ENCODE results near the gene DNAL4. TPM values are rescaled to one million over a fixed set of nuclear protein-coding genes. Genes with fewer than 3 reads are reported as not detected.

DNAL4 gene
- total RNA-seq, 1 experiment from 2014 or later: 15.6 TPM

GRCh38 chr22:38758276-38758945 lies 35.5 kb downstream of the DNAL4 start:
- CTCF ChIA-PET: interaction anchor here (0.6 to 0.7 kb wide), 2 partner anchors 11 to 177 kb away, joined by 3 read pairs; no protein-coding TSS in a partner anchor
- no peak for DNase-seq
- peaks cover 21% of the 10 kb centered on the region for H3K4me1 Mint-ChIP-seq (ENCODE audit: low read depth, unreplicated experiment)
- H3K4me3 Mint-ChIP-seq (ENCODE audit: low read depth, unreplicated experiment): no peak overlapping the region
- no peak overlapping the region for H3K27ac Mint-ChIP-seq (ENCODE audit: unreplicated experiment)
- H3K9me3 Mint-ChIP-seq (ENCODE audit: low read depth, unreplicated experiment): no peaks in the 10 kb centered on the region
- peaks cover 31% of the 10 kb centered on the region for H3K36me3 Mint-ChIP-seq (ENCODE audit: insufficient read depth, unreplicated experiment)
- TF ChIP-seq, protein P1, sequence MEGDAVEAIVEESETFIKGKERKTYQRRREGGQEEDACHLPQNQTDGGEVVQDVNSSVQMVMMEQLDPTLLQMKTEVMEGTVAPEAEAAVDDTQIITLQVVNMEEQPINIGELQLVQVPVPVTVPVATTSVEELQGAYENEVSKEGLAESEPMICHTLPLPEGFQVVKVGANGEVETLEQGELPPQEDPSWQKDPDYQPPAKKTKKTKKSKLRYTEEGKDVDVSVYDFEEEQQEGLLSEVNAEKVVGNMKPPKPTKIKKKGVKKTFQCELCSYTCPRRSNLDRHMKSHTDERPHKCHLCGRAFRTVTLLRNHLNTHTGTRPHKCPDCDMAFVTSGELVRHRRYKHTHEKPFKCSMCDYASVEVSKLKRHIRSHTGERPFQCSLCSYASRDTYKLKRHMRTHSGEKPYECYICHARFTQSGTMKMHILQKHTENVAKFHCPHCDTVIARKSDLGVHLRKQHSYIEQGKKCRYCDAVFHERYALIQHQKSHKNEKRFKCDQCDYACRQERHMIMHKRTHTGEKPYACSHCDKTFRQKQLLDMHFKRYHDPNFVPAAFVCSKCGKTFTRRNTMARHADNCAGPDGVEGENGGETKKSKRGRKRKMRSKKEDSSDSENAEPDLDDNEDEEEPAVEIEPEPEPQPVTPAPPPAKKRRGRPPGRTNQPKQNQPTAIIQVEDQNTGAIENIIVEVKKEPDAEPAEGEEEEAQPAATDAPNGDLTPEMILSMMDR (IDR thresholded peaks at IDR 0.05; ENCODE audit: unreplicated experiment): no peak
- no TSS peak for BruUV-seq (replicated peaks)
- intact Hi-C loops (cut with micrococcal nuclease; ENCODE audit: unreplicated experiment): no loop called here
- no peaks in the 10 kb centered on the region for H3K27me3 Mint-ChIP-seq (ENCODE audit: unreplicated experiment)

- intact Hi-C loops (cut with micrococcal nuclease; ENCODE audit: unreplicated experiment): no loop called here
- H3K4me1 Mint-ChIP-seq (ENCODE audit: low read depth, unreplicated experiment): peaks cover 22% of the 10 kb centered on the region
- H3K9me3 Mint-ChIP-seq (ENCODE audit: low read depth, unreplicated experiment): no peaks in the 10 kb centered on the region
- CTCF ChIA-PET: no interaction called here
- BruUV-seq (replicated peaks): no TSS peak
- H3K27me3 Mint-ChIP-seq (ENCODE audit: unreplicated experiment): no peaks in the 10 kb centered on the region
- DNase-seq: no peak
- TF ChIP-seq, protein P1 (IDR thresholded peaks at IDR 0.05; ENCODE audit: unreplicated experiment): no peak
- H3K4me3 Mint-ChIP-seq (ENCODE audit: low read depth, unreplicated experiment): no peak overlapping the region
- H3K36me3 Mint-ChIP-seq (ENCODE audit: insufficient read depth, unreplicated experiment): peaks cover 35% of the 10 kb centered on the region
- no peak overlapping the region for H3K27ac Mint-ChIP-seq (ENCODE audit: unreplicated experiment)
Observed at GRCh38 chr22:38757464-38757757, 36.5 kb downstream of the DNAL4 start.

- intact Hi-C loops (cut with micrococcal nuclease; ENCODE audit: unreplicated experiment): no loop called here
- BruUV-seq (replicated peaks): TSS peak; percentile 66
- DNase-seq: no peak
- H3K27me3 Mint-ChIP-seq (ENCODE audit: unreplicated experiment): no peaks in the 10 kb centered on the region
- H3K4me3 Mint-ChIP-seq (ENCODE audit: low read depth, unreplicated experiment): peak overlapping the region; percentile 76
- H3K36me3 Mint-ChIP-seq (ENCODE audit: insufficient read depth, unreplicated experiment): peaks cover 40% of the 10 kb centered on the region
- TF ChIP-seq, protein P1 (IDR thresholded peaks at IDR 0.05; ENCODE audit: unreplicated experiment): no peak
- H3K4me1 Mint-ChIP-seq (ENCODE audit: low read depth, unreplicated experiment): peaks cover 22% of the 10 kb centered on the region
- CTCF ChIA-PET: no interaction called here
- peak overlapping the region; percentile 46 for H3K27ac Mint-ChIP-seq (ENCODE audit: unreplicated experiment)
- H3K9me3 Mint-ChIP-seq (ENCODE audit: low read depth, unreplicated experiment): no peaks in the 10 kb centered on the region
Observed at GRCh38 chr22:38756711-38757463, 37.1 kb downstream of the DNAL4 start.

- peak within 1 kb of the TSS; percentile 46 for H3K27ac Mint-ChIP-seq (ENCODE audit: unreplicated experiment)
- peaks cover 44% of the 10 kb centered on the region for H3K36me3 Mint-ChIP-seq (ENCODE audit: insufficient read depth, unreplicated experiment)
- no peaks in the 10 kb centered on the region for H3K27me3 Mint-ChIP-seq (ENCODE audit: unreplicated experiment)
- TF ChIP-seq, protein P1 (IDR thresholded peaks at IDR 0.05; ENCODE audit: unreplicated experiment): no peak
- CTCF ChIA-PET: interaction anchor here (0.6 kb wide), 1 partner anchor 8 kb away, joined by 3 read pairs; no protein-coding TSS in a partner anchor
- H3K4me1 Mint-ChIP-seq (ENCODE audit: low read depth, unreplicated experiment): peaks cover 22% of the 10 kb centered on the region
- no peaks in the 10 kb centered on the region for H3K9me3 Mint-ChIP-seq (ENCODE audit: low read depth, unreplicated experiment)
- peak within 1 kb of the TSS; percentile 76 for H3K4me3 Mint-ChIP-seq (ENCODE audit: low read depth, unreplicated experiment)
- intact Hi-C loops (cut with micrococcal nuclease; ENCODE audit: unreplicated experiment): no loop called here
- no TSS peak for BruUV-seq (replicated peaks)
- peak; percentile 92 for DNase-seq
Observed at GRCh38 chr22:38755911-38756532, 37.9 kb downstream of the DNAL4 start, which contains the start of gene SUN2. Gene SUN2, minus strand, starts transcription at chr22:38755998. Its CDS starts 3,370 bp downstream, at chr22:38752628.

Measured in Calu3 (cell line).